A549 (cell line): ENCODE results near the gene USP6NL. TPM values are rescaled to one million over a fixed set of nuclear protein-coding genes. Genes with fewer than 3 reads are reported as not detected.

Source experiments
- ATAC-seq, 2 experiments: fragments of 200-7000 bp in 1 of 2; fragments of >200 bp in 1 of 2; cut with Nextera tagmentation in 1 of 2; cut with Tn5 transposase in 1 of 2; 3 replicates each; pipeline versions ENCODE4 v1.8.0 to v1.9.1; 2018 to 2020; ENCODE audit warnings: mild to moderate bottlenecking in 1 of 2, moderate library complexity in 1 of 2
- CTCF ChIA-PET: fragments of 300-600 bp; sonication (Branson Sonifier 250); formaldehyde crosslinking; extraction: SDS; loops from one replicate; lab custom pipeline; 2021; ENCODE audit warnings: antibody characterized with exemption, inconsistent platforms; lab: Yijun Ruan, JAX
- POLR2A ChIA-PET: fragments of 350-600 bp; formaldehyde crosslinking; extraction: SDS; loops from one replicate; lab custom pipeline; 2021; ENCODE audit warnings: antibody characterized with exemption, inconsistent platforms; lab: Yijun Ruan, JAX
- DNase-seq, 2 experiments: peaks; one replicate each; pipeline versions ENCODE4 v3.0.0 to v3.0.0-alpha.2; 2011 to 2016; ENCODE audit warnings: low read depth in 1 of 2, low spot score in 1 of 2
- FAIRE-seq: peaks from 2 replicates; lab custom pipeline; 2011; peaks lifted over from hg19 to GRCh38; lab: Jason Lieb, UNC
- H3K27ac ChIP-seq, 2 experiments: fragments of >200 bp; sonication (Bioruptor Twin); formaldehyde crosslinking; 3 replicates each; pipeline ENCODE4 v1.5.1; 2016 to 2017
- H3K4me1 ChIP-seq: fragments of >200 bp; sonication (Bioruptor Twin); formaldehyde crosslinking; 3 replicates; pipeline ENCODE4 v1.6.1; 2016
- H3K4me2 ChIP-seq: fragments of >200 bp; sonication (Bioruptor Twin); formaldehyde crosslinking; 3 replicates; pipeline ENCODE4 v1.6.1; 2016
- H3K4me3 ChIP-seq: fragments of >200 bp; sonication (Bioruptor Twin); formaldehyde crosslinking; 3 replicates; pipeline ENCODE4 v1.5.1; 2016
- H3K9me3 ChIP-seq: fragments of >200 bp; sonication (Bioruptor Twin); formaldehyde crosslinking; 3 replicates; pipeline ENCODE4 v1.6.1; 2016
- ATOH8 ChIP-seq: fragments of 250-450 bp; sonication (Bioruptor Pico); IDR thresholded peaks from 2 replicates; pipeline ENCODE4 v1.5.0; 2020; ENCODE audit warnings: low read depth, mild to moderate bottlenecking, moderate library complexity
- CHD2 ChIP-seq: fragments of 150-350 bp; IDR thresholded peaks from 2 replicates; pipeline ENCODE4 v1.6.1; 2014; ENCODE audit warnings: low read length; ENCODE audit not compliant: partially characterized antibody
- E2F6 ChIP-seq: IDR thresholded peaks from 2 replicates; pipeline ENCODE4 v1.6.1; 2012; ENCODE audit warnings: low read depth, borderline replicate concordance
- EHMT2 ChIP-seq: fragments of 200-600 bp; sonication (generic); IDR thresholded peaks from 2 replicates; pipeline ENCODE4 v1.6.1; 2016; ENCODE audit warnings: antibody characterized with exemption, low read depth, mild to moderate bottlenecking, moderate library complexity
- ELK1 ChIP-seq: fragments of 150-350 bp; IDR thresholded peaks from 2 replicates; pipeline ENCODE4 v1.6.1; 2014; ENCODE audit warnings: low read depth, mild to moderate bottlenecking, low read length
- EP300 ChIP-seq, 2 experiments: fragments of >200 bp; sonication (Bioruptor Twin); formaldehyde crosslinking; IDR thresholded peaks; 2 replicates in 1 of 2; 3 replicates in 1 of 2; pipeline ENCODE4 v1.6.1; 2016 to 2017
- FOSB ChIP-seq: fragments of 250-450 bp; sonication (Bioruptor Pico); IDR thresholded peaks from 2 replicates; pipeline ENCODE4 v1.5.0; 2020; ENCODE audit warnings: mild to moderate bottlenecking, moderate library complexity
- FOXS1 ChIP-seq: fragments of 250-450 bp; sonication (Bioruptor Pico); IDR thresholded peaks from 2 replicates; pipeline ENCODE4 v1.5.0; 2020; ENCODE audit warnings: mild to moderate bottlenecking, moderate library complexity
- HDAC2 ChIP-seq: fragments of 200-600 bp; sonication (generic); IDR thresholded peaks from 2 replicates; pipeline ENCODE4 v1.6.1; 2016
- HEYL ChIP-seq: fragments of 250-450 bp; sonication (Bioruptor Pico); IDR thresholded peaks from 2 replicates; pipeline ENCODE4 v1.8.0; 2021; ENCODE audit warnings: mild to moderate bottlenecking, moderate library complexity
- HOXA7 ChIP-seq: fragments of 250-450 bp; sonication (Bioruptor Pico); IDR thresholded peaks from 2 replicates; pipeline ENCODE4 v1.5.0; 2020; ENCODE audit warnings: mild to moderate bottlenecking, moderate library complexity
- HOXB13 ChIP-seq: fragments of 250-450 bp; sonication (Bioruptor Pico); IDR thresholded peaks from 2 replicates; pipeline ENCODE4 v1.5.0; 2020; ENCODE audit warnings: low read depth, mild to moderate bottlenecking, moderate library complexity
- HOXB5 ChIP-seq: fragments of 250-450 bp; sonication (Bioruptor Pico); IDR thresholded peaks from 2 replicates; pipeline ENCODE4 v1.5.0; 2020; ENCODE audit warnings: mild to moderate bottlenecking, moderate library complexity
- JUNB ChIP-seq: fragments of >200 bp; sonication (Bioruptor Twin); formaldehyde crosslinking; IDR thresholded peaks from 2 replicates; pipeline ENCODE4 v1.6.1; 2016
- KDM5A ChIP-seq: fragments of 200-600 bp; sonication (generic); IDR thresholded peaks from 2 replicates; pipeline ENCODE4 v1.6.1; 2016; ENCODE audit warnings: antibody characterized with exemption, mild to moderate bottlenecking
- MAFK ChIP-seq: fragments of 450-650 bp; IDR thresholded peaks from 2 replicates; pipeline ENCODE4 v1.6.1; 2014; ENCODE audit not compliant: partially characterized antibody
- MAX ChIP-seq: IDR thresholded peaks from 2 replicates; pipeline ENCODE4 v1.6.1; 2012
- NR3C1 ChIP-seq: fragments of >200 bp; sonication (Bioruptor Twin); formaldehyde crosslinking; IDR thresholded peaks from 3 replicates; pipeline ENCODE4 v1.6.1; 2017
- POLR2A ChIP-seq: IDR thresholded peaks from 2 replicates; pipeline ENCODE4 v1.6.1; 2012; ENCODE audit warnings: mild to moderate bottlenecking, low read length
- POLR2AphosphoS2 ChIP-seq: conservative IDR thresholded peaks from 2 replicates; pipeline ENCODE4 v1.6.1; 2012; ENCODE audit warnings: low read length, improper control_type of control experiment, inconsistent platforms
- RARB ChIP-seq: fragments of 250-450 bp; sonication (Bioruptor Pico); IDR thresholded peaks from 2 replicates; pipeline ENCODE4 v1.8.0; 2021; ENCODE audit warnings: mild to moderate bottlenecking, moderate library complexity
- RFX5 ChIP-seq: fragments of 450-650 bp; IDR thresholded peaks from 2 replicates; pipeline ENCODE4 v1.7.1; 2014; ENCODE audit warnings: antibody characterized with exemption, mild to moderate bottlenecking, moderate library complexity
- ZC3H11A ChIP-seq: fragments of 450-650 bp; IDR thresholded peaks from 2 replicates; pipeline ENCODE4 v1.6.1; 2014; ENCODE audit warnings: antibody characterized with exemption, mild to moderate bottlenecking
- ZSCAN20 ChIP-seq: fragments of 250-450 bp; sonication (Bioruptor Pico); IDR thresholded peaks from 2 replicates; pipeline ENCODE4 v1.8.0; 2022; ENCODE audit warnings: mild to moderate bottlenecking, moderate library complexity
- WGBS: methylation state at CpG from one replicate; pipeline ENCODE4 v1.1.6; 2017; ENCODE audit errors: missing lambda C conversion rate; 5-methylcytosine and 5-hydroxymethylcytosine counted together
- polyA plus RNA-seq, 4 experiments: library from polyadenylated mRNA; depleted of rRNA in 3 of 4; stranded (reverse); fragments of >200 nt; fragmentation: RNase III in 1 of 4; extraction: RNeasy Plus Mini Kit Qiagen cat#74134 plus additional on column Dnase treatment in 1 of 4; gene quantifications; 2 replicates in 3 of 4; 3 replicates in 1 of 4; pipeline ENCODE4 v1.2.3, GENCODE V29; 2011 to 2017
- TF ChIP-seq, protein P1 (sequence below): IDR thresholded peaks from 2 replicates; pipeline ENCODE4 v1.6.1; 2012

The USP6NL gene
- polyA plus RNA-seq, 2 of the 4 experiments (the other 2 are of a cell fraction) = 10.6 to 18.2 TPM

- 93% methylated on average over 2 of the region's 2 CpGs for WGBS
- Histone ChIP-seq H3K9me3 (no peaks in the 10 kb centered on the region), H3K4me2 (no peak overlapping the region), H3K27ac (no peak overlapping the region), H3K4me1 (no peaks in the 10 kb centered on the region), H3K4me3 (no peak overlapping the region)
- no peak for TF ChIP-seq MAFK
- TF ChIP-seq ATOH8 (CRISPR knock-in tag) = no peak
- TF ChIP-seq HOXA7 (CRISPR knock-in tag) = no peak
- no peak for TF ChIP-seq CHD2
- TF ChIP-seq HOXB5 (CRISPR knock-in tag) = no peak
- no peak for TF ChIP-seq NR3C1
- TF ChIP-seq KDM5A = no peak
- TF ChIP-seq RFX5 = no peak
- TF ChIP-seq JUNB = no peak
- no peak for TF ChIP-seq ELK1
- TF ChIP-seq POLR2AphosphoS2 = no peak
- no peak for TF ChIP-seq FOXS1 (CRISPR knock-in tag)
- no peak for TF ChIP-seq HEYL (CRISPR knock-in tag)
- no peak for TF ChIP-seq EP300 (IDR thresholded peaks at IDR 0.05)
- TF ChIP-seq HDAC2 = no peak
- no peak for TF ChIP-seq MAX
- no peak for TF ChIP-seq HOXB13
- no peak for TF ChIP-seq RARB (CRISPR knock-in tag)
- TF ChIP-seq POLR2A = no peak
- DNase-seq = no peak
- no peak for FAIRE-seq
- ATAC-seq = no peak
- ChIA-PET CTCF (no interaction called here), POLR2A (no interaction called here)
Measured at GRCh38 chr10:11489591-11489990, 121.9 kb downstream of the USP6NL start.

- no peak for TF ChIP-seq RARB (CRISPR knock-in tag)
- TF ChIP-seq ZSCAN20 (CRISPR knock-in tag) = no peak
- TF ChIP-seq HOXB5 (CRISPR knock-in tag) = no peak
- TF ChIP-seq KDM5A = no peak
- no peak for TF ChIP-seq ZC3H11A
- TF ChIP-seq FOSB (CRISPR knock-in tag) = no peak
- TF ChIP-seq, protein P1, sequence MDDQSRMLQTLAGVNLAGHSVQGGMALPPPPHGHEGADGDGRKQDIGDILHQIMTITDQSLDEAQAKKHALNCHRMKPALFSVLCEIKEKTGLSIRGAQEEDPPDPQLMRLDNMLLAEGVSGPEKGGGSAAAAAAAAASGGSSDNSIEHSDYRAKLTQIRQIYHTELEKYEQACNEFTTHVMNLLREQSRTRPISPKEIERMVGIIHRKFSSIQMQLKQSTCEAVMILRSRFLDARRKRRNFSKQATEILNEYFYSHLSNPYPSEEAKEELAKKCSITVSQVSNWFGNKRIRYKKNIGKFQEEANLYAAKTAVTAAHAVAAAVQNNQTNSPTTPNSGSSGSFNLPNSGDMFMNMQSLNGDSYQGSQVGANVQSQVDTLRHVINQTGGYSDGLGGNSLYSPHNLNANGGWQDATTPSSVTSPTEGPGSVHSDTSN = no peak
- no peak for TF ChIP-seq EHMT2
- no peak for TF ChIP-seq E2F6
- 90% methylated on average over 4 of the region's 4 CpGs for WGBS
- Histone ChIP-seq H3K9me3 (no peaks in the 10 kb centered on the region), H3K4me3 (no peak overlapping the region), H3K27ac (no peak overlapping the region), H3K4me2 (no peak overlapping the region), H3K4me1 (no peaks in the 10 kb centered on the region)
- ChIA-PET POLR2A (no interaction called here), CTCF (no interaction called here)
- FAIRE-seq (no peak), DNase-seq (no peak), ATAC-seq (no peak)
Measured at GRCh38 chr10:11488126-11488525, 123.3 kb downstream of the USP6NL start.
